ENCODE measurements around the gene ENOX1. TPM values are rescaled to one million over a fixed set of nuclear protein-coding genes. Genes with fewer than 3 reads are reported as not detected.

The ENOX1 gene
- total RNA-seq, 1 experiment from 2014 or later, result 1.8 TPM

GRCh38 chr13:43374621-43375020 lies 412.2 kb downstream of the ENOX1 start:
- DNase-seq (ENCODE audit: unreplicated experiment), result no peak
- Mint-ChIP-seq H3K27me3 (ENCODE audit: insufficient read depth, unreplicated experiment) (no peaks in the 10 kb centered on the region), H3K4me1 (ENCODE audit: insufficient read depth, unreplicated experiment) (no peaks in the 10 kb centered on the region), H3K4me3 (ENCODE audit: unreplicated experiment) (no peak overlapping the region), H3K9me3 (ENCODE audit: unreplicated experiment) (peaks cover 24% of the 10 kb centered on the region), H3K36me3 (ENCODE audit: insufficient read depth, unreplicated experiment) (no peaks in the 10 kb centered on the region), H3K27ac (ENCODE audit: low read depth, unreplicated experiment) (no peak overlapping the region)
- POLR2A ChIA-PET, result no interaction called here
- CTCF ChIA-PET, result no interaction called here
- intact Hi-C loops (cut with micrococcal nuclease), result no loop called here
- no TSS peak for BruUV-seq (replicated peaks)
- no peak for TF ChIP-seq CTCF (IDR thresholded peaks at IDR 0.05; ENCODE audit: unreplicated experiment)

GRCh38 chr13:43373400-43373799 lies 413.4 kb downstream of the ENOX1 start:
- Mint-ChIP-seq H3K4me1 (ENCODE audit: insufficient read depth, unreplicated experiment) (peaks cover under 1% of the 10 kb centered on the region), H3K27ac (ENCODE audit: low read depth, unreplicated experiment) (no peak overlapping the region), H3K9me3 (ENCODE audit: unreplicated experiment) (peaks cover 12% of the 10 kb centered on the region), H3K4me3 (ENCODE audit: unreplicated experiment) (no peak overlapping the region), H3K27me3 (ENCODE audit: insufficient read depth, unreplicated experiment) (no peaks in the 10 kb centered on the region), H3K36me3 (ENCODE audit: insufficient read depth, unreplicated experiment) (no peaks in the 10 kb centered on the region)
- intact Hi-C loops (cut with micrococcal nuclease), result no loop called here
- BruUV-seq (replicated peaks), result no TSS peak
- no peak for TF ChIP-seq CTCF (IDR thresholded peaks at IDR 0.05; ENCODE audit: unreplicated experiment)
- POLR2A ChIA-PET, result no interaction called here
- CTCF ChIA-PET, result interaction anchor here (0.8 kb wide), 1 partner anchor 429 kb away, joined by 3 read pairs; no protein-coding TSS in a partner anchor
- no peak for DNase-seq (ENCODE audit: unreplicated experiment)

- Mint-ChIP-seq H3K4me3 (ENCODE audit: unreplicated experiment) (no peak overlapping the region), H3K27me3 (ENCODE audit: insufficient read depth, unreplicated experiment) (no peaks in the 10 kb centered on the region), H3K27ac (ENCODE audit: low read depth, unreplicated experiment) (no peak overlapping the region), H3K36me3 (ENCODE audit: insufficient read depth, unreplicated experiment) (no peaks in the 10 kb centered on the region), H3K4me1 (ENCODE audit: insufficient read depth, unreplicated experiment) (peaks cover 6% of the 10 kb centered on the region), H3K9me3 (ENCODE audit: unreplicated experiment) (peaks cover 6% of the 10 kb centered on the region)
- intact Hi-C loops (cut with micrococcal nuclease), result no loop called here
- no TSS peak for BruUV-seq (replicated peaks)
- no peak for DNase-seq (ENCODE audit: unreplicated experiment)
- CTCF ChIA-PET, result interaction anchor here (0.7 kb wide), 1 partner anchor 542 kb away, joined by 3 read pairs; no protein-coding TSS in a partner anchor
- POLR2A ChIA-PET, result no interaction called here
- TF ChIP-seq CTCF (IDR thresholded peaks at IDR 0.05; ENCODE audit: unreplicated experiment), result no peak
Measured at GRCh38 chr13:43370842-43371241, 415.9 kb downstream of the ENOX1 start.

GRCh38 chr13:43369319-43369718 lies 417.5 kb downstream of the ENOX1 start:
- POLR2A ChIA-PET, result no interaction called here
- H3K4me1 Mint-ChIP-seq (ENCODE audit: insufficient read depth, unreplicated experiment), result peaks cover 6% of the 10 kb centered on the region

More at GRCh38 chr13:43369319-43369718, 417.5 kb downstream of the ENOX1 start:
- BruUV-seq (replicated peaks), result no TSS peak
- Mint-ChIP-seq H3K27me3 (ENCODE audit: insufficient read depth, unreplicated experiment) (no peaks in the 10 kb centered on the region), H3K4me3 (ENCODE audit: unreplicated experiment) (no peak overlapping the region), H3K27ac (ENCODE audit: low read depth, unreplicated experiment) (no peak overlapping the region), H3K9me3 (ENCODE audit: unreplicated experiment) (peaks cover 6% of the 10 kb centered on the region), H3K36me3 (ENCODE audit: insufficient read depth, unreplicated experiment) (no peaks in the 10 kb centered on the region)
- CTCF ChIA-PET, result no interaction called here
- intact Hi-C loops (cut with micrococcal nuclease), result no loop called here
- no peak for DNase-seq (ENCODE audit: unreplicated experiment)
- TF ChIP-seq CTCF (IDR thresholded peaks at IDR 0.05; ENCODE audit: unreplicated experiment), result no peak

Measured in MCF 10A (cell line).